Putamen (tissue), 1 donor: ENCODE measurements around the gene PARVA.

Experiments used
- DNase-seq: peaks from one replicate; pipeline ENCODE4 v3.0.0-alpha.2; 2016; ENCODE audit warnings: low spot score

PARVA gene

DNA sequence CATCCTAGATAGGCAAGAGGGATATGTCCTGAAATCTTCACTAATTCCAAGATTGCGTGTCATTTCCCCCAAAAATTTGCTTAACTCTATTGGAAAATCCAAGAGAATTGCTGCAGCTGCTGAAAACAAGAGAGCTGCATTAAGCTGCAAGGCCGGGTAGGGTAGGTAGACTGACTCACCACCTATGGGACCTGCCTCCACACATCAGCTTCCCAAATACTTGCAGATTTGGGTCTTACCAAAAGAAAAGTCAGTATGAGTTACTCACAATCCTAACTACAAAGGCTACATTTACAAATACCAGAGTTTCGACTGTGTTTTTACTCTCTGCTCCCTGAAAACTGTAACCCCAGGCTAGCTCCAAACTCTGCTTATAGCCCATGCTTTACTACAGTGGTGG is 154.3 kb downstream of the PARVA start:
- DNase-seq, result no peak

DNA sequence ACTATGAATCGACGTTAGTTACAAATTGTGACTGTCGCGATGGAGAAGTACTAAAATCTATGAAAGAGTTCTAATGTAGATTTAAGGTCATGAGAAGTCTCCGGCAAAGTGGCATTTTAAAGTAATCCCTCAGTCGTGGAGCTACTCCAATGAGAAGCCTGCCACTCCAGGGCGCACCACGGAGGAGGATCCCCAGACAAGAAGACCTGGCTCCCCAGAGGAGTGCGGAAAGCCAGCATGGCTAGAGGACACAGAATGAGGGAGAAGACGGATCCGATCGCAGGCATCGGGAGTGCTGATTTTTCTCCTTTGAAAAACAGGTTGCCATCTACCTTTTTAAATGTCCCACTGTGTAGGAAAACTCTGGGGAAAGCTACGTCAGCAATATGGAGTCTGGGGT is 155.2 kb downstream of the PARVA start:
- no peak for DNase-seq

DNA sequence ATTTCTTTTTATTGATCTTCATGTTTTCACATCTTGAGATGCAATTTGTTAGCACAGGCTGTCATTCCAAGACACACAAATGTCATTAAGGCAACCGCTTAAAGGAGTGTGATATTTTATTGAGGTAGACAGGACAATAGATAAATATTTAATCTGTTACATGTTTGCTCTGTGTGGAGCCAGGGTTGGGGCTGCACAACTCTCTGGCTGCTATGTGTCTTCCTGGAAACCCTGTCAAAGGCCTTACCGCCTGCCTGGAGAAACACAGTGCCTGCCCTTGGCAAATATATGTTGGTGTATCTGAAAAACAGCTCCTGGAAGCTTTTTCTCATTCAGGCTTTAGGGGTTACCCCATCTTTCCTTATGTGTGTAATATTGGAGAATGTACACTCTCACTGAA is 157.2 kb downstream of the PARVA start:
- no peak for DNase-seq

DNA sequence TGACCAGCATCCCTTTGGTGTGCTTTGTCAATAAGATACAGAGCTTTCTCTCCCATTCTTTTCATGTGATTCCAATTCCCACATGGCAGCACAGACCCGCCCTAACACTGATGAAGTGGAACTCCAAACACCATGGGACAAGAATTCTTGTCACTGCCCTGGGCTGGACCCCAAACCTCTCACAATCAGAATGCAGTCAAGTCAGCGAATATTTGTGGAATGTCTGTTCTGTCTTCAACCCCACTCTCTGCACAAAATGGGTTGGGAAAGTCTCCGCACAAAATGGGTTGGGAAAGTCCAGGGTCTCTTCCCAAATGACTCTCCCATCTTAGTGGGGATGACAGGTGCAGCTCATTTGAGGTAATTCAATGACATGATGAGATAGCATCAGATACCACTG is 157.9 kb downstream of the PARVA start:
- DNase-seq, result no peak

GRCh38 chr11:12536566-12536965 is 159.2 kb downstream of the PARVA start:
- no peak for DNase-seq

GRCh38 chr11:12537778-12538401 is 160.5 kb downstream of the PARVA start:
- no peak for DNase-seq

DNA sequence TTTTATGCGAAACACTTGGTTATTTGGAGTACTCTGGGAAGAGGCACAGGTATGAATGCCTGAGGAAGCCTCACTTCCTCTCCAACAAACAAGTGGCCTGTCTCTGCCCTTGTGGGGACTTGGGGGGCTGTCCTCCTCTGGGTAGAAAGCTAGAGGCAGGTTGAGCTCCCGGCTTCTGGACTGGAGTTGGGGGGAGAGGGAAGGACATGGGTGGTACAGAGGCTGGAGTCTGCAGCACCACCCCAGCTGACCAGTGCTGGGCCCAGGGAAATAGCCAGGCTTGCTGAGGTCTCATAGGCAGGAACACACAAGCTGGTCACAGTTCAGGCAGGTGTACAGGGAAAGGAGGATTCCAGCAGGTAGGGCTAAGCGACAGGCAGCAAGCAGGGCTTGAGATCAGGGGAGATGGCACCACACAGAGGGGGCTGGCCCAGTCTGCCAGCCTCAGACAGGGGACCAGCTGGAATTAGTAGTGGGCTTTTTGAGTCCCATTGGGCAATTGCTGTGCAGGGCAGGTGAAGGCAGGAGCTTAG is 161.6 kb downstream of the PARVA start:
- DNase-seq, result no peak

- no peak for DNase-seq
Observed at GRCh38 chr11:12539572-12539971, 162.2 kb downstream of the PARVA start.

DNA sequence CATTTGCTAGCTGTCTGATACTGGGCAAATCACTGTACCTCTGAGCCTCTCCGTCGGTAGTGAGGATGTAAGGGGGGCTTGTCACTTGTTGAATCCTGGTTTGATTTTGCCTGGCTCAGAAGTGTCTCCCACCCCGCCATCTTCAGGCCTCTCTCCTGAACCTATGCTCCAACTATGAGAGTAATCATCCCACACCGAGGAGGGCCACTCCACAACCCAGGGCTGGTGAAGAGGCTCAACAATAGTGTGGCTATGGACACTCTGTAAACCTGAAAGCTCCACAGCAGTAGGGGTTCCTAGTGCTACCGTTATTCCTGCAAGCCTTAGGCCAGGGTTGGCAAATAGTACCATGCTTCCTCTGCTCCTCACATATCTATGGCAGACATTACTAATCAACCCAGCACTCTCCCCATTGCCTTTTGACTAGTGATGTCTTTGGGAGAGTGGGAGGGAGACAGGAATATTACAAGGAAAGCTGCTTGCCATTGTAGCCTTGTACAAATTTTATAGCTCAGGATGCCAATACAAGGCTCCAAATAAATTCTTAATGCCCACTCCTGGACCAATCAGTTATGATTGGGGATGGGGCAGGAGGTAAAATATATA is 162.8 kb downstream of the PARVA start:
- no peak for DNase-seq

- DNase-seq, result no peak
Observed at GRCh38 chr11:12540913-12541582, 163.7 kb downstream of the PARVA start.

DNA sequence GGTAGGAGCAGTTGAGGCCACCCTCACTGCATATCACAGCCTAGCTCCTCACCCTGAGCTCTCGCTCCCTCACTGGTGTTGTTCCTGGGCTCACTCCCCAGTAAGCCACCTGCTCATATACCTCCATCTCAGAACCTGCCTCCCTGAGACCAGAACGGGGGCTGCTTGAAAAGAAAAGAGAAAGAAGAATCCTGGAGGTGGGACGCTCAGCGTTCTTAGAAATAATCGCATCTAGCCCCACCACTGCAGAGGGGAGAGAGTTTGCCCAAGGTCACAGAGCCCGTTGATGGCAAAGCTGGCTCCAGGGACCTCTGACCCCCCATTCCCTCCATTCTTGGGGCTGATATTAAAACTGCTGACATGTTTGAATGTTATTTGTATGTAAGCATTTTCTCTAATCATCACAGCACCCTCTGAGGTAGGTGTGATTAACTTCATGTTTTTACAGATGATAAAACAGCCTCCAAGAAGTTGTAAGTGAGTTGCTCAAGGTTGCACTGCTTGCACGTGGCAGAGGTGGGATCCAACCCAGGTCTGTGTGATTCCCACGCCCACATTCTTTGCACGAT is 164.3 kb downstream of the PARVA start:
- DNase-seq, result no peak

DNA sequence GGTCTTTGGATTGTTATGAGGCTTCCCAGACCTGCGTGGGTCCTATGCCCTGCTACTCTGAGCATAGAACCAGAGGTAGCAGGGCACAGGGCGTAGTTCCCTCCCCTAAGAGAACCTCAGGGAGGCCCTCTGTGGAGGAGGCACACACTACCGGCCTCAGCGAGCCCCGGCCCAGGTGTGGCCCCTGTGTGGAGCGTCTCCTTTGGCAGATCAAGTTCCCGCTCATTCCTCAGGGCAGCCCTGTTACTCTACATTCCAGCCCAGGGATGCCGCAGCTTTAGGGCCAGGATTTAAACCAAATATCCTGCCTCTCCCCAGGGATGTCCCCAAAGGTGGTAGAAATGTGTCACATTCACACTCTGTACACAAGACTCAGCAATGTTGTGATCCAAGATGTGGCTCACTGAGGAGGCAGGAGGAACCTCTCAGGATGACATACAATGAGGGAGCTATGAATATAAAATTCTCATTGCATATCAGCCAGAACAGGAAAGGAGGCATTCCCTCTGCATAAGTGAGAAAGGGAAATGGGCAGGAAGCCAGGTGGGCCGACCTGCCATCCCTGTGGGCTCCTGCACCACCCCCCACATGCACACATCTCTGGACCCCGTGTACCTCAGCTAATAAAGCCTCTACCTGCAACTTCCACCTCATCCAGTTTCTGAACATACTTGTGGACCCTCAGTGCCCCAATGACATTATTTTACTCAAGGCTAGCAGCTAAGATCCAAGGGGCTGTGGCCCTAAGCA is 165.0 kb downstream of the PARVA start:
- no peak for DNase-seq

- no peak for DNase-seq
Observed at GRCh38 chr11:12543596-12544415, 166.4 kb downstream of the PARVA start.

- DNase-seq, result no peak
Observed at GRCh38 chr11:12544986-12545775, 167.8 kb downstream of the PARVA start.

GRCh38 chr11:12546122-12546521 is 168.8 kb downstream of the PARVA start:
- no peak for DNase-seq

- no peak for DNase-seq
Observed at GRCh38 chr11:12546660-12547059, 169.3 kb downstream of the PARVA start.

- no peak for DNase-seq
Observed at GRCh38 chr11:12547953-12548650, 170.7 kb downstream of the PARVA start.

GRCh38 chr11:12552692-12553091 is 175.3 kb downstream of the PARVA start:
- DNase-seq, result no peak

- DNase-seq, result no peak
Observed at GRCh38 chr11:12554122-12554521, 176.8 kb downstream of the PARVA start.

- no peak for DNase-seq
Observed at GRCh38 chr11:12556155-12556554, 178.8 kb downstream of the PARVA start.
